ENCODE results near the gene SELENOV.

GRCh38 chr19:39497701-39497995, 17.3 kb upstream of the SELENOV start:
- peak in 1 of 6 experiments; percentile 13 for TF ChIP-seq CTCF (IDR thresholded peaks at IDR 0.05)
- no peak for TF ChIP-seq POLR2A (IDR thresholded peaks at IDR 0.05)

Measured in thyroid gland (tissue), 4 donors.